Measurements from ENCODE around the gene CHIC2. TPM values are rescaled to one million over a fixed set of nuclear protein-coding genes. Genes with fewer than 3 reads are reported as not detected.
A peak's percentile ranks its signal among the peaks of the same experiment; 100 is the strongest.

Gene CHIC2
- total RNA-seq, 1 donor from 2014 or later = 28.9 TPM

- Histone ChIP-seq H3K4me3 (ENCODE audit: low read depth, low read length) (no peak overlapping the region), H3K36me3 (ENCODE audit: control insufficient read depth, insufficient read depth, low read length) (no peaks in the 10 kb centered on the region), H3K27me3 (ENCODE audit: control insufficient read depth, insufficient read depth, low read length) (peaks cover 88% of the 10 kb centered on the region)
- TF ChIP-seq CTCF (IDR thresholded peaks at IDR 0.05; ENCODE audit: insufficient read depth, low read length, poor library complexity, severe bottlenecking) = no peak
- DNase-seq (ENCODE audit: low read depth) = no peak
These were observed 38.8 kb upstream of the CHIC2 start for GRCh38 chr4:54103190-54103574.

GRCh38 chr4:54102531-54103106 is 38.2 kb upstream of the CHIC2 start:
- no peaks in the 10 kb centered on the region for H3K36me3 ChIP-seq (ENCODE audit: control insufficient read depth, insufficient read depth, low read length)
- no peak overlapping the region for H3K4me3 ChIP-seq (ENCODE audit: low read depth, low read length)
- no peak for DNase-seq (ENCODE audit: low read depth)
- peaks cover 87% of the 10 kb centered on the region for H3K27me3 ChIP-seq (ENCODE audit: control insufficient read depth, insufficient read depth, low read length)
- TF ChIP-seq CTCF (IDR thresholded peaks at IDR 0.05; ENCODE audit: insufficient read depth, low read length, poor library complexity, severe bottlenecking) = no peak

GRCh38 chr4:54101190-54102041 is 37.0 kb upstream of the CHIC2 start:
- no peak for TF ChIP-seq CTCF (IDR thresholded peaks at IDR 0.05; ENCODE audit: insufficient read depth, low read length, poor library complexity, severe bottlenecking)
- no peak for DNase-seq (ENCODE audit: low read depth)
- Histone ChIP-seq H3K27me3 (ENCODE audit: control insufficient read depth, insufficient read depth, low read length) (peaks cover 87% of the 10 kb centered on the region), H3K36me3 (ENCODE audit: control insufficient read depth, insufficient read depth, low read length) (no peaks in the 10 kb centered on the region), H3K4me3 (ENCODE audit: low read depth, low read length) (no peak overlapping the region)

- peaks cover 91% of the 10 kb centered on the region for H3K27me3 ChIP-seq (ENCODE audit: control insufficient read depth, insufficient read depth, low read length)
- no peak for TF ChIP-seq CTCF (IDR thresholded peaks at IDR 0.05; ENCODE audit: insufficient read depth, low read length, poor library complexity, severe bottlenecking)
- no peak overlapping the region for H3K4me3 ChIP-seq (ENCODE audit: low read depth, low read length)
- H3K36me3 ChIP-seq (ENCODE audit: control insufficient read depth, insufficient read depth, low read length) = no peaks in the 10 kb centered on the region
- DNase-seq (ENCODE audit: low read depth) = no peak
These were observed 36.3 kb upstream of the CHIC2 start for GRCh38 chr4:54100595-54101189.

- Histone ChIP-seq H3K36me3 (ENCODE audit: control insufficient read depth, insufficient read depth, low read length) (no peaks in the 10 kb centered on the region), H3K4me3 (ENCODE audit: low read depth, low read length) (peak within 1 kb of the TSS; percentile 18), H3K27me3 (ENCODE audit: control insufficient read depth, insufficient read depth, low read length) (peaks cover 91% of the 10 kb centered on the region)
- DNase-seq (ENCODE audit: low read depth) = peak; percentile 28
- TF ChIP-seq CTCF (IDR thresholded peaks at IDR 0.05; ENCODE audit: insufficient read depth, low read length, poor library complexity, severe bottlenecking) = no peak
These were observed 35.6 kb upstream of the CHIC2 start, which contains the start of gene GSX2 for GRCh38 chr4:54099748-54100574. GSX2 (plus strand) TSS chr4:54100163; CDS start chr4:54100345, 182 bp downstream.

Data from kidney epithelial cell (primary cell).